Ovary (tissue), 3 donors: ENCODE results near the gene IGF2BP1.

ENCODE experiments used
- EP300 ChIP-seq: sonication (generic); formaldehyde crosslinking; IDR thresholded peaks from one replicate; pipeline ENCODE4 v1.6.1; 2017; ENCODE audit warnings: antibody characterized with exemption
- POLR2A ChIP-seq: fragments of 450-650 bp; IDR thresholded peaks from one replicate; pipeline ENCODE4 v1.6.1; 2017; ENCODE audit warnings: antibody characterized with exemption, mild to moderate bottlenecking, moderate library complexity
- TF ChIP-seq, protein P1 (sequence below), 3 donors: fragments of 450-650 bp in 2 of 3; fragments of 200-600 bp in 1 of 3; IDR thresholded peaks; one replicate each; pipeline versions ENCODE4 v1.5.1 to v1.8.0; 2016 to 2022; ENCODE audit warnings: antibody characterized with exemption in 3 of 3, mild to moderate bottlenecking in 1 of 3
- donor health status: DM: no; HTN: no; CAD: no.

DNA sequence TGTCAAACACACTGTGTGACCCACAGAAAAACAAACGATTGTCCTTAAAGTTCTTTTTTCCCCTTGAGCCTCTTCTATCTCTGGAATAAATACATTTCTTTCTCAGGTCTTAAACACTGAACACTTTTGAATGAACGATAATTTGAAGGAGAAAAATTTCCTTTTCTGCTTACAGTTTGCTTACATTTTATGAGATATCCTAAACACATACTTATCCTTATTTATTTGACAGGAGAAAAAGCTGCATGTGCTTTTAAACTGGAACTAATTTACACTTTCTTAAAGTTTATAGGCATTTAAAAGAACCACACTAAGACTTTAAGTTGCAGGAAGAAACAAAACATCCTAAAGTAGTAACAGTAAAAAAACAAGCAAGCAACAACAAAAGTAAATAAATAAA lies 4.7 kb upstream of the IGF2BP1 start:
- TF ChIP-seq, protein P1, sequence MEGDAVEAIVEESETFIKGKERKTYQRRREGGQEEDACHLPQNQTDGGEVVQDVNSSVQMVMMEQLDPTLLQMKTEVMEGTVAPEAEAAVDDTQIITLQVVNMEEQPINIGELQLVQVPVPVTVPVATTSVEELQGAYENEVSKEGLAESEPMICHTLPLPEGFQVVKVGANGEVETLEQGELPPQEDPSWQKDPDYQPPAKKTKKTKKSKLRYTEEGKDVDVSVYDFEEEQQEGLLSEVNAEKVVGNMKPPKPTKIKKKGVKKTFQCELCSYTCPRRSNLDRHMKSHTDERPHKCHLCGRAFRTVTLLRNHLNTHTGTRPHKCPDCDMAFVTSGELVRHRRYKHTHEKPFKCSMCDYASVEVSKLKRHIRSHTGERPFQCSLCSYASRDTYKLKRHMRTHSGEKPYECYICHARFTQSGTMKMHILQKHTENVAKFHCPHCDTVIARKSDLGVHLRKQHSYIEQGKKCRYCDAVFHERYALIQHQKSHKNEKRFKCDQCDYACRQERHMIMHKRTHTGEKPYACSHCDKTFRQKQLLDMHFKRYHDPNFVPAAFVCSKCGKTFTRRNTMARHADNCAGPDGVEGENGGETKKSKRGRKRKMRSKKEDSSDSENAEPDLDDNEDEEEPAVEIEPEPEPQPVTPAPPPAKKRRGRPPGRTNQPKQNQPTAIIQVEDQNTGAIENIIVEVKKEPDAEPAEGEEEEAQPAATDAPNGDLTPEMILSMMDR (IDR thresholded peaks at IDR 0.05) = no peak
- TF ChIP-seq POLR2A (no peak), EP300 (no peak)
